GM23248 (cell line): Measurements from ENCODE around the gene CPNE5. TPM values are rescaled to one million over a fixed set of nuclear protein-coding genes. Genes with fewer than 3 reads are reported as not detected.

Experiments
- DNase-seq: peaks from one replicate; pipeline ENCODE4 v3.0.0-alpha.2; 2015
- H2AFZ ChIP-seq: fragments of 200-600 bp; sonication (generic); 2 replicates; pipeline ENCODE4 v1.6.1; 2016; ENCODE audit warnings: antibody characterized with exemption
- H3F3A ChIP-seq: fragments of 200-600 bp; sonication (generic); 2 replicates; pipeline ENCODE4 v1.6.1; 2016; ENCODE audit warnings: mild to moderate bottlenecking, antibody characterized with exemption, mixed run types; ENCODE audit not compliant: insufficient read depth
- H3K27ac ChIP-seq: fragments of 200-600 bp; sonication (generic); 2 replicates; pipeline ENCODE4 v1.5.1; 2016; ENCODE audit warnings: mild to moderate bottlenecking
- H3K27me3 ChIP-seq: fragments of 200-600 bp; sonication (generic); replicated peaks from 2 replicates; pipeline ENCODE4 v1.6.1; 2016; ENCODE audit warnings: mild to moderate bottlenecking; ENCODE audit not compliant: insufficient read depth
- H3K36me3 ChIP-seq: fragments of 200-600 bp; sonication (generic); 2 replicates; pipeline ENCODE4 v1.6.1; 2016; ENCODE audit warnings: low read depth, mild to moderate bottlenecking
- H3K4me1 ChIP-seq: fragments of 200-600 bp; sonication (generic); 2 replicates; pipeline ENCODE4 v1.6.1; 2016; ENCODE audit warnings: mild to moderate bottlenecking; ENCODE audit not compliant: insufficient read depth
- H3K4me2 ChIP-seq: fragments of 200-600 bp; sonication (generic); one replicate; pipeline ENCODE4 v1.6.1; 2016; ENCODE audit warnings: mild to moderate bottlenecking; ENCODE audit not compliant: unreplicated experiment
- H3K4me3 ChIP-seq: fragments of 200-600 bp; sonication (generic); 2 replicates; pipeline ENCODE4 v1.5.1; 2016; ENCODE audit warnings: mild to moderate bottlenecking
- H3K79me2 ChIP-seq: fragments of 200-600 bp; sonication (generic); 2 replicates; pipeline ENCODE4 v1.6.1; 2016; ENCODE audit warnings: mild to moderate bottlenecking; ENCODE audit not compliant: insufficient read depth
- H3K9ac ChIP-seq: fragments of 200-600 bp; sonication (generic); 2 replicates; pipeline ENCODE4 v1.6.1; 2016; ENCODE audit warnings: mild to moderate bottlenecking
- H3K9me2 ChIP-seq: fragments of 200-600 bp; sonication (generic); 2 replicates; pipeline ENCODE4 v1.6.1; 2016; ENCODE audit warnings: mixed run types, mild to moderate bottlenecking, moderate library complexity; ENCODE audit not compliant: insufficient read depth
- H3K9me3 ChIP-seq: fragments of 200-600 bp; sonication (generic); one replicate; pipeline ENCODE4 v1.6.1; 2017; ENCODE audit warnings: low read depth
- H4K20me1 ChIP-seq: fragments of 200-600 bp; sonication (generic); 2 replicates; pipeline ENCODE4 v1.6.0; 2016; ENCODE audit not compliant: insufficient read depth
- EZH2 ChIP-seq: fragments of 200-600 bp; sonication (generic); IDR thresholded peaks from 2 replicates; pipeline ENCODE4 v1.6.1; 2018; ENCODE audit warnings: antibody characterized with exemption, mild to moderate bottlenecking; ENCODE audit not compliant: insufficient read depth, poor library complexity, severe bottlenecking
- EZH2phosphoT487 ChIP-seq: fragments of 200-600 bp; sonication (generic); IDR thresholded peaks from 2 replicates; pipeline ENCODE4 v1.6.1; 2018; ENCODE audit warnings: antibody characterized with exemption, moderate library complexity, mild to moderate bottlenecking, low read depth; ENCODE audit not compliant: insufficient read depth
- WGBS, 2 experiments: methylation state at CpG; one replicate each; pipeline ENCODE4 v1.1.6; 2015 to 2017; ENCODE audit warnings: low lambda C conversion rate in 2 of 2, low coverage in 1 of 2; ENCODE audit errors: missing lambda C conversion rate in 2 of 2; 5-methylcytosine and 5-hydroxymethylcytosine counted together
- in situ Hi-C: fragments of 300-500 bp; cut with MboI; formaldehyde crosslinking; loops from 2 replicates; pipeline ENCODE4 v1.15.0; 2020
- polyA plus RNA-seq: library from polyadenylated mRNA; unstranded; fragments of >200 nt; fragmentation: Nextera tagmentation; extraction: Ambion mirVana; gene quantifications from 2 replicates; pipeline ENCODE4 v1.2.1, GENCODE V29; 2016
- total RNA-seq: library from RNA; depleted of rRNA; stranded (reverse); fragments of >200 nt; shearing (Covaris generic); gene quantifications from 2 replicates; pipeline ENCODE4 v1.2.3, GENCODE V29; 2014

CPNE5 gene
- total and polyA plus RNA-seq, 2 experiments from 2014 or later, result 0.23 TPM; not detected in 1

DNA sequence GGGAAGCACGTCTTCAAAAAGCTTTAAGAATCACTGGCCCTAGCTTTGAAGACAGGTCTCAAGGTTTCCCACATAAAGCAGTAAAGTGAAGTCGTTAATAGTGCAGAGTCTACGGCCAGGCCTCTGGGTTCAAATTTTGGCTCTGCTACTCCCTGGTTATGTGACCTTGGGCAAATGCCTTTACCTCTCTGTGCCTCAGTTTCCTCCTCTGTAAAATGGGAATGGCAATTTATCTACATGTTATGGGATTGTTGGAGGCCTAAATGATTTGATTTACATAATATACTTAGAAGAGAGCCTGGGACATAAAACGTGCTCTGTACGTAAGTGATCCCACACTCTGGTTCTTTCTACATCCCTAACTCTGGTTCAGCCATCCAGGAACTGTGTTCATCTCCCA is 32.1 kb downstream of the CPNE5 start:
- H3K4me2 ChIP-seq, result no peak overlapping the region
- WGBS, 2 experiments, result 44 to 46% methylated on average over 5 of the region's 5 CpGs
- no peaks in the 10 kb centered on the region for H3K36me3 ChIP-seq
- H3K79me2 ChIP-seq, result no peaks in the 10 kb centered on the region
- no peak overlapping the region for H3K27ac ChIP-seq
- H3K4me1 ChIP-seq, result no peaks in the 10 kb centered on the region
- no peak overlapping the region for H2AFZ ChIP-seq
- no peak overlapping the region for H3K4me3 ChIP-seq
- H3F3A ChIP-seq, result no peaks in the 10 kb centered on the region
- TF ChIP-seq EZH2phosphoT487 (no peak), EZH2 (no peak)
- no peak overlapping the region for H3K9ac ChIP-seq
- DNase-seq, result no peak
- H4K20me1 ChIP-seq, result no peaks in the 10 kb centered on the region
- peaks cover 9% of the 10 kb centered on the region; the same call in 1 of the 2 replicates for H3K27me3 ChIP-seq
- no peaks in the 10 kb centered on the region for H3K9me3 ChIP-seq
- in situ Hi-C loops, result no loop called here
- no peaks in the 10 kb centered on the region for H3K9me2 ChIP-seq

DNA sequence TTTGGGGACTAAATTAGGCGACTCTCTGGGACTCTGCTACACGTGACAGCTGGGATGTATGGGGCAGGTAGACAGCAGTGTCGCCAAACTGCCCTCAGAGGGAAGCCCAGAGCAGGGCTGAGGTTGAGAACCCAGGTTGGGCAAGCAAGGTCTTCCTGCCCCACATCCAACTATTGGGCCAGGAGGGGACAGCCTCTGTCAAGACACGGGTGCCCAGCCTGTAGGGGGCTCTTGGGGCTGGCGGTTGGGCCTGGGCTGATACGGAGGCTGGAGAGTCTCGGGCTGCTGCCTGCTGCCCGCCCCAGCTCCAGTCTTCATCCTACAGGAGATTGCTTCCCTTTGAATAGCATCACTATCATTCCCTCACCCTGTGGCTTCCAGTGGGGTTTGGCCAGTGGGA is 33.3 kb downstream of the CPNE5 start:
- 87 to 92% methylated on average over 8 of the region's 8 CpGs for WGBS, 2 experiments
- Histone ChIP-seq H3K4me3 (no peak overlapping the region), H3K27me3 (peaks cover 9% of the 10 kb centered on the region; the same call in 1 of the 2 replicates)

GRCh38 chr6:36805096-36805797 is 34.0 kb downstream of the CPNE5 start:
- Histone ChIP-seq H4K20me1 (no peaks in the 10 kb centered on the region), H3K36me3 (no peaks in the 10 kb centered on the region), H3K9me3 (no peaks in the 10 kb centered on the region), H3K4me1 (no peaks in the 10 kb centered on the region), H3K27me3 (peaks cover 9% of the 10 kb centered on the region; the same call in 1 of the 2 replicates), H3K79me2 (no peaks in the 10 kb centered on the region), H2AFZ (no peak overlapping the region), H3F3A (no peaks in the 10 kb centered on the region), H3K4me2 (no peak overlapping the region), H3K9ac (no peak overlapping the region), H3K4me3 (no peak overlapping the region), H3K9me2 (no peaks in the 10 kb centered on the region), H3K27ac (no peak overlapping the region)
- WGBS, 2 experiments, result 55 to 56% methylated on average over 7 of the region's 7 CpGs
- in situ Hi-C loops, result no loop called here
- TF ChIP-seq EZH2 (no peak), EZH2phosphoT487 (no peak)
- no peak for DNase-seq

More for the DNA sequence above, 33.3 kb downstream of the CPNE5 start:
- no peaks in the 10 kb centered on the region for H3K9me2 ChIP-seq
- H3K79me2 ChIP-seq, result no peaks in the 10 kb centered on the region
- H3K9ac ChIP-seq, result no peak overlapping the region
- no peaks in the 10 kb centered on the region for H4K20me1 ChIP-seq
- no peak overlapping the region for H3K4me2 ChIP-seq
- H3K4me1 ChIP-seq, result no peaks in the 10 kb centered on the region
- TF ChIP-seq EZH2phosphoT487 (no peak), EZH2 (no peak)
- in situ Hi-C loops, result no loop called here
- H3K36me3 ChIP-seq, result no peaks in the 10 kb centered on the region
- H2AFZ ChIP-seq, result no peak overlapping the region
- H3K9me3 ChIP-seq, result no peaks in the 10 kb centered on the region
- no peak for DNase-seq
- H3K27ac ChIP-seq, result no peak overlapping the region
- no peaks in the 10 kb centered on the region for H3F3A ChIP-seq

- Histone ChIP-seq H3K4me1 (no peaks in the 10 kb centered on the region), H3F3A (no peaks in the 10 kb centered on the region), H3K4me3 (no peak overlapping the region), H3K9ac (no peak overlapping the region), H3K27me3 (peaks cover 9% of the 10 kb centered on the region; the same call in 1 of the 2 replicates), H4K20me1 (no peaks in the 10 kb centered on the region), H3K27ac (no peak overlapping the region), H3K9me3 (no peaks in the 10 kb centered on the region), H3K79me2 (no peaks in the 10 kb centered on the region), H2AFZ (no peak overlapping the region), H3K4me2 (no peak overlapping the region), H3K36me3 (no peaks in the 10 kb centered on the region), H3K9me2 (no peaks in the 10 kb centered on the region)
- in situ Hi-C loops, result no loop called here
- 70 to 73% methylated on average over 3 of the region's 3 CpGs for WGBS, 2 experiments
- no peak for TF ChIP-seq EZH2phosphoT487
- no peak for DNase-seq
Measured at GRCh38 chr6:36804563-36804962, 34.7 kb downstream of the CPNE5 start.

DNA sequence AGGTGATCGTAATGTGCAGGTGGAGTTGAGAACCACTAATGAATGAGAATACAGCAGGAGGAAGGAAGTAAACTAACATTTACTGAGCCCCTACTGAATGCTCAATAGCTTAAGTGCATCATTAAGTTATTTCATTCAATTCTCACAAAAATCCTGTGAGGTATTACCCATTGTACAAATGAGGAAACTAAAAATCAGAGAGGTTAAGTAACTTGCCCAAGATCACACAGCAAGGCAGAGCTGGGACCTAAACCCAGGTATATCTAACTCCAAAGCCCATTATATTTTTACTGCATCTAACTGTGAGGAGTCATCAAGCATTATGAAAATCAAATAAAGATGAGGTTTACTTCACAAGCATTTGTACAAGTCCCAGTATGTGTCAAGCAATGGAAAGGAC is 35.3 kb downstream of the CPNE5 start:
- no peaks in the 10 kb centered on the region for H3K4me1 ChIP-seq
- no peaks in the 10 kb centered on the region for H3K79me2 ChIP-seq
- H3K9me2 ChIP-seq, result no peaks in the 10 kb centered on the region
- no peaks in the 10 kb centered on the region for H3K36me3 ChIP-seq
- H3K27ac ChIP-seq, result no peak overlapping the region
- no peak for DNase-seq
- 92 to 95% methylated on average over 1 of the region's 1 CpG for WGBS, 2 experiments
- H4K20me1 ChIP-seq, result no peaks in the 10 kb centered on the region
- peaks cover 3% of the 10 kb centered on the region; the same call in 1 of the 2 replicates for H3K27me3 ChIP-seq
- H3K9me3 ChIP-seq, result no peaks in the 10 kb centered on the region
- no peak overlapping the region for H2AFZ ChIP-seq
- H3K9ac ChIP-seq, result no peak overlapping the region
- in situ Hi-C loops, result no loop called here
- no peaks in the 10 kb centered on the region for H3F3A ChIP-seq
- no peak overlapping the region for H3K4me3 ChIP-seq
- no peak for TF ChIP-seq EZH2
- no peak for TF ChIP-seq EZH2phosphoT487
- H3K4me2 ChIP-seq, result no peak overlapping the region
